Measurements from ENCODE around the gene ACO2. TPM values are rescaled to one million over a fixed set of nuclear protein-coding genes. Genes with fewer than 3 reads are reported as not detected.

ACO2 gene
- total RNA-seq, 2 experiments from 2014 or later = 69.5 to 71.9 TPM

DNA sequence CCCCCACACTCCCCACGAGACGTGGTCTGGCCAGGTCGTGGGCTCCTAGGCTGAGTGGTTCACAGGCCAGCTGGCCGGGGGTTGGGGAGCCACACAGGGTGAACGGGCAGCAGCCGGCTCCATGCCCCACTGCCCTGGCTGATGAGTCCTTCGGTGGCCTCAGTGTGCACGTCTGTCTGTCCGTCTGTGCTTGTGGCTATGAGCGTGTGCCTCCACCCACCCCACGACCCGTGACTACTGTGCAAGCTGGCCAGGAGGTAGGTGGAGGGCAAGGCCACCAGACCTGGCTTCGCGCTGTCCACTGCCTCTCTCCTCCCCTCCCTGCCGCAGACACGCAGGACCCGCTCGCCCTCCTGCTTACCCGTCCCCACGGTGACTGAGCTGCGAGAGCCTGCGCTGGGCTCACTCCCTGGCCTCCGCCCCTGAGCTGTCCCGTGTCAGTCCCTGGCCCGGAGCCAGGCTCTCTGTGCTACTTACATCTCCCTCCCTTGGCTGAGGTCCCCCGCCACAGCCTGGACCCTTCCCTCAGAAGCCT is 106.0 kb downstream of the ACO2 start:
- CTCF ChIA-PET = no interaction called here
- H3K27me3 ChIP-seq (ENCODE audit: control insufficient read depth in 1 of 2, insufficient read depth in 2 of 2, low read length in 2 of 2) = no peaks in the 10 kb centered on the region
- Mint-ChIP-seq H3K27me3 (no peaks in the 10 kb centered on the region), H3K27ac (no peak overlapping the region), H3K4me3 (no peak overlapping the region), H3K36me3 (ENCODE audit: low read depth) (peaks cover 28% of the 10 kb centered on the region), H3K9me3 (no peaks in the 10 kb centered on the region), H3K4me1 (ENCODE audit: low read depth) (no peaks in the 10 kb centered on the region)
- H3K4me1 ChIP-seq (ENCODE audit: insufficient read depth, low read length) = no peaks in the 10 kb centered on the region
- POLR2A ChIA-PET = no interaction called here
- no peak overlapping the region for H3K4me3 ChIP-seq (ENCODE audit: low read length)
- intact Hi-C loops (cut with DNase I, micrococcal nuclease) = no loop called here
- peaks cover 30% of the 10 kb centered on the region for H3K36me3 ChIP-seq (ENCODE audit: insufficient read depth, low read length)
- no peak for DNase-seq
- no peaks in the 10 kb centered on the region for H3K9me3 ChIP-seq (ENCODE audit: control insufficient read depth in 1 of 2, insufficient read depth in 1 of 2, low read length in 2 of 2)
- H3K27ac ChIP-seq (ENCODE audit: low read depth in 1 of 2, low read length in 2 of 2) = no peak overlapping the region
- TF ChIP-seq, protein P1, sequence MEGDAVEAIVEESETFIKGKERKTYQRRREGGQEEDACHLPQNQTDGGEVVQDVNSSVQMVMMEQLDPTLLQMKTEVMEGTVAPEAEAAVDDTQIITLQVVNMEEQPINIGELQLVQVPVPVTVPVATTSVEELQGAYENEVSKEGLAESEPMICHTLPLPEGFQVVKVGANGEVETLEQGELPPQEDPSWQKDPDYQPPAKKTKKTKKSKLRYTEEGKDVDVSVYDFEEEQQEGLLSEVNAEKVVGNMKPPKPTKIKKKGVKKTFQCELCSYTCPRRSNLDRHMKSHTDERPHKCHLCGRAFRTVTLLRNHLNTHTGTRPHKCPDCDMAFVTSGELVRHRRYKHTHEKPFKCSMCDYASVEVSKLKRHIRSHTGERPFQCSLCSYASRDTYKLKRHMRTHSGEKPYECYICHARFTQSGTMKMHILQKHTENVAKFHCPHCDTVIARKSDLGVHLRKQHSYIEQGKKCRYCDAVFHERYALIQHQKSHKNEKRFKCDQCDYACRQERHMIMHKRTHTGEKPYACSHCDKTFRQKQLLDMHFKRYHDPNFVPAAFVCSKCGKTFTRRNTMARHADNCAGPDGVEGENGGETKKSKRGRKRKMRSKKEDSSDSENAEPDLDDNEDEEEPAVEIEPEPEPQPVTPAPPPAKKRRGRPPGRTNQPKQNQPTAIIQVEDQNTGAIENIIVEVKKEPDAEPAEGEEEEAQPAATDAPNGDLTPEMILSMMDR (IDR thresholded peaks at IDR 0.05) = no peak
- ATAC-seq (ENCODE audit: poor library complexity) = no peak

DNA sequence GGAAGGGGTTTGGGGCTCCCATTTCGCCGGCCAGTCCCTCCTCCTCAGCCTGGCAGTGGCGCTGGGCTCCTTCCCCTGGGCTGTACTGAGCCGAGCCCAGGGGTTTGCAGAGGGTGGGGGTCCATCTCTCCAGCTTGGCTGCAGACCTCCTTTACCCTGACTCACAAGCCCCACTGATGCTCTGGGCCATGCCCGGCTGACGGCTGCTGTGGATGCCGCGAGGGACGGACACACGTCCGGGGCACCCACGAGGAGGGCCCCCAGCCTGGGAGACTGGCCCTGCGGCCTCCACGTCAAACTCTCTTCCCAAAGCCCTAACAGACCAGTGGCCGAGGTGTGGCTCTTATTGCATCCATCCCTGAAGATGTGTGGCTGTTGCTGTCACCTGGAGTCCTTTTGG is 106.6 kb downstream of the ACO2 start:
- Histone ChIP-seq H3K27ac (ENCODE audit: low read depth in 1 of 2, low read length in 2 of 2) (no peak overlapping the region), H3K27me3 (ENCODE audit: control insufficient read depth in 1 of 2, insufficient read depth in 2 of 2, low read length in 2 of 2) (no peaks in the 10 kb centered on the region), H3K4me1 (ENCODE audit: insufficient read depth, low read length) (no peaks in the 10 kb centered on the region), H3K36me3 (ENCODE audit: insufficient read depth, low read length) (peaks cover 35% of the 10 kb centered on the region), H3K9me3 (ENCODE audit: control insufficient read depth in 1 of 2, insufficient read depth in 1 of 2, low read length in 2 of 2) (no peaks in the 10 kb centered on the region), H3K4me3 (ENCODE audit: low read length) (no peak overlapping the region)
- Mint-ChIP-seq H3K4me3 (no peak overlapping the region), H3K27ac (no peak overlapping the region), H3K9me3 (no peaks in the 10 kb centered on the region), H3K4me1 (ENCODE audit: low read depth) (no peaks in the 10 kb centered on the region), H3K36me3 (ENCODE audit: low read depth) (peaks cover 33% of the 10 kb centered on the region), H3K27me3 (no peaks in the 10 kb centered on the region)
- intact Hi-C loops (cut with DNase I, micrococcal nuclease) = no loop called here
- DNase-seq (no peak), ATAC-seq (ENCODE audit: poor library complexity) (no peak)
- TF ChIP-seq, protein P1 (IDR thresholded peaks at IDR 0.05) = no peak
- ChIA-PET POLR2A (no interaction called here), CTCF (no interaction called here)

DNA sequence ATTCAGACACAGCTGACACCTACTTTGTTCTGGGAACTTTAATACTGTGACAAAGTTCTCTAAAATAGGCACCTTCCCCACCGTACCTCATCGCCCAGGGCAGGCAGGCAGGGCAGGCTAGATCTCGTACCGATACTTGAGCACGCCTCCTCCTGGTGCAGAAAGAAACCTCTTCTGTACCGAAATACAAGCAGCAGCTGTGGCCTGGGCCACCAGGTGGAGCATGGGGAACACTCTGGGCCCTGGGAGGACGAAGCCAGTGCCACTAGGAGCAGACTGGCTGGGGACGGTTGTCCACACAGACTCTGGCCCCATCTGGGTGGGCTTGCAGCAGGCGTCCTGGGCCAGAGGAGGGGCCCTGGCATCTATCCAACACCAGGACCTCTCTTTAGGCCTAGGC is 108.0 kb downstream of the ACO2 start:
- ChIA-PET CTCF (no interaction called here), POLR2A (no interaction called here)
- ATAC-seq (ENCODE audit: poor library complexity) = peak; percentile 62
- H3K36me3 Mint-ChIP-seq (ENCODE audit: low read depth) = peaks cover 33% of the 10 kb centered on the region
- Histone ChIP-seq H3K36me3 (ENCODE audit: insufficient read depth, low read length) (peaks cover 38% of the 10 kb centered on the region), H3K4me3 (ENCODE audit: low read length) (no peak overlapping the region), H3K27me3 (ENCODE audit: control insufficient read depth in 1 of 2, insufficient read depth in 2 of 2, low read length in 2 of 2) (no peaks in the 10 kb centered on the region), H3K4me1 (ENCODE audit: insufficient read depth, low read length) (no peaks in the 10 kb centered on the region), H3K9me3 (ENCODE audit: control insufficient read depth in 1 of 2, insufficient read depth in 1 of 2, low read length in 2 of 2) (no peaks in the 10 kb centered on the region), H3K27ac (ENCODE audit: low read depth in 1 of 2, low read length in 2 of 2) (no peak overlapping the region)
- DNase-seq = peak in 12 of 14 experiments; percentile 7 to 59 (median 26)
- no peaks in the 10 kb centered on the region for H3K9me3 Mint-ChIP-seq
- no peaks in the 10 kb centered on the region for H3K27me3 Mint-ChIP-seq
- H3K4me1 Mint-ChIP-seq (ENCODE audit: low read depth) = no peaks in the 10 kb centered on the region
- no peak overlapping the region for H3K4me3 Mint-ChIP-seq
- H3K27ac Mint-ChIP-seq = no peak overlapping the region
- TF ChIP-seq, protein P1 (IDR thresholded peaks at IDR 0.05) = peak; percentile 16
- intact Hi-C loops (cut with DNase I, micrococcal nuclease) = no loop called here

Data from CD4-positive, alpha-beta T cell (primary cell).